Mesenchymal stem cell (in vitro differentiated cells and primary cell): Measurements from ENCODE around the gene FCER1G.

Experiments used
- DNase-seq: peaks from one replicate; pipeline ENCODE4 v3.0.0-alpha.2; 2013
- H2AFZ ChIP-seq: one replicate; pipeline ENCODE4 v1.6.1; 2013; ENCODE audit warnings: low read depth, mild to moderate bottlenecking, control low read depth, inconsistent platforms, low read length, moderate library complexity
- H2AK5ac ChIP-seq: 2 replicates; pipeline ENCODE4 v1.6.1; 2013; ENCODE audit warnings: low read length, moderate library complexity, mild to moderate bottlenecking, inconsistent platforms; ENCODE audit not compliant: severe bottlenecking
- H2BK120ac ChIP-seq: one replicate; pipeline ENCODE4 v1.6.1; 2013; ENCODE audit warnings: low read depth, mild to moderate bottlenecking, inconsistent platforms, low read length, moderate library complexity
- H2BK12ac ChIP-seq, 2 experiments: one replicate each; pipeline ENCODE4 v1.6.1; 2013; ENCODE audit warnings: inconsistent platforms in 2 of 2, low read length in 2 of 2, mild to moderate bottlenecking in 2 of 2, moderate library complexity in 2 of 2, control low read depth in 1 of 2
- H2BK15ac ChIP-seq: one replicate; pipeline ENCODE4 v1.6.1; 2013; ENCODE audit warnings: mild to moderate bottlenecking, low read depth, inconsistent platforms; ENCODE audit not compliant: poor library complexity, severe bottlenecking
- H2BK5ac ChIP-seq: 2 replicates; pipeline ENCODE4 v1.6.1; 2013; ENCODE audit warnings: low read depth, mild to moderate bottlenecking, low read length, control low read depth, inconsistent platforms; ENCODE audit not compliant: poor library complexity, severe bottlenecking
- H3K14ac ChIP-seq, 2 experiments: one replicate each; pipeline ENCODE4 v1.6.1; 2013; ENCODE audit warnings: inconsistent platforms in 2 of 2, low read length in 2 of 2, control low read depth in 1 of 2, mild to moderate bottlenecking in 1 of 2, moderate library complexity in 1 of 2
- H3K18ac ChIP-seq, 2 experiments: one replicate each; pipeline ENCODE4 v1.6.1; 2013; ENCODE audit warnings: inconsistent platforms in 2 of 2, low read length in 2 of 2, control low read depth in 1 of 2, low read depth in 1 of 2, mild to moderate bottlenecking in 1 of 2
- H3K23ac ChIP-seq, 2 experiments: one replicate each; pipeline ENCODE4 v1.6.1; 2013; ENCODE audit warnings: inconsistent platforms in 2 of 2, low read length in 2 of 2, mild to moderate bottlenecking in 2 of 2, moderate library complexity in 2 of 2, control low read depth in 1 of 2
- H3K27ac ChIP-seq: 2 replicates; pipeline ENCODE4 v1.5.1; 2013; ENCODE audit warnings: mild to moderate bottlenecking, moderate library complexity, low read length, control low read depth, inconsistent platforms; ENCODE audit not compliant: poor library complexity, severe bottlenecking
- H3K27me3 ChIP-seq, 2 experiments: 2 replicates each; pipeline versions ENCODE4 v1.6.1 to v1.7.0; 2013; ENCODE audit warnings: low read length in 2 of 2, mild to moderate bottlenecking in 2 of 2, moderate library complexity in 2 of 2, control low read depth in 1 of 2, inconsistent platforms in 1 of 2; ENCODE audit not compliant: control insufficient read depth in 1 of 2, insufficient read depth in 1 of 2
- H3K36me3 ChIP-seq, 2 experiments: 2 replicates each; pipeline versions ENCODE4 v1.6.1 to v1.7.0; 2013; ENCODE audit warnings: low read length in 2 of 2, control low read depth in 1 of 2, inconsistent platforms in 1 of 2, low read depth in 1 of 2, mild to moderate bottlenecking in 1 of 2; ENCODE audit not compliant: insufficient read depth in 2 of 2, control insufficient read depth in 1 of 2
- H3K4ac ChIP-seq, 2 experiments: one replicate each; pipeline ENCODE4 v1.6.1; 2013; ENCODE audit warnings: inconsistent platforms in 2 of 2, low read length in 2 of 2, mild to moderate bottlenecking in 2 of 2, moderate library complexity in 2 of 2, control low read depth in 1 of 2, low read depth in 1 of 2
- H3K4me1 ChIP-seq: 2 replicates; pipeline ENCODE4 v1.6.1; 2013; ENCODE audit warnings: low read depth, low read length, control low read depth; ENCODE audit not compliant: control insufficient read depth, insufficient read depth
- H3K4me2 ChIP-seq: 2 replicates; pipeline ENCODE4 v1.6.1; 2013; ENCODE audit warnings: low read length, mild to moderate bottlenecking, inconsistent platforms; ENCODE audit not compliant: poor library complexity, severe bottlenecking
- H3K4me3 ChIP-seq, 2 experiments: 2 replicates each; pipeline versions ENCODE4 v1.5.1 to v1.7.0; 2013; ENCODE audit warnings: low read length in 2 of 2, mild to moderate bottlenecking in 2 of 2, control low read depth in 1 of 2, low read depth in 1 of 2; ENCODE audit not compliant: insufficient read depth in 1 of 2
- H3K79me1 ChIP-seq: replicated peaks from 2 replicates; pipeline ENCODE4 v1.6.1; 2013; ENCODE audit warnings: mild to moderate bottlenecking, control low read depth, low read length, inconsistent platforms; ENCODE audit not compliant: poor library complexity, severe bottlenecking
- H3K9ac ChIP-seq: 2 replicates; pipeline ENCODE4 v1.7.0; 2013; ENCODE audit warnings: mild to moderate bottlenecking, low read length, moderate library complexity
- H3K9me3 ChIP-seq: 2 replicates; pipeline ENCODE4 v1.7.0; 2013; ENCODE audit warnings: mild to moderate bottlenecking, low read length; ENCODE audit not compliant: control insufficient read depth
- H4K8ac ChIP-seq: one replicate; pipeline ENCODE4 v1.6.1; 2013; ENCODE audit warnings: inconsistent platforms, mild to moderate bottlenecking, low read length, moderate library complexity
- H4K91ac ChIP-seq: one replicate; pipeline ENCODE4 v1.6.1; 2013; ENCODE audit warnings: mild to moderate bottlenecking, low read length, inconsistent platforms
- WGBS: methylation state at CpG from one replicate; pipeline ENCODE4 v1.1.7; 2013; ENCODE audit warnings: mixed read lengths; 5-methylcytosine and 5-hydroxymethylcytosine counted together

The FCER1G gene

DNA sequence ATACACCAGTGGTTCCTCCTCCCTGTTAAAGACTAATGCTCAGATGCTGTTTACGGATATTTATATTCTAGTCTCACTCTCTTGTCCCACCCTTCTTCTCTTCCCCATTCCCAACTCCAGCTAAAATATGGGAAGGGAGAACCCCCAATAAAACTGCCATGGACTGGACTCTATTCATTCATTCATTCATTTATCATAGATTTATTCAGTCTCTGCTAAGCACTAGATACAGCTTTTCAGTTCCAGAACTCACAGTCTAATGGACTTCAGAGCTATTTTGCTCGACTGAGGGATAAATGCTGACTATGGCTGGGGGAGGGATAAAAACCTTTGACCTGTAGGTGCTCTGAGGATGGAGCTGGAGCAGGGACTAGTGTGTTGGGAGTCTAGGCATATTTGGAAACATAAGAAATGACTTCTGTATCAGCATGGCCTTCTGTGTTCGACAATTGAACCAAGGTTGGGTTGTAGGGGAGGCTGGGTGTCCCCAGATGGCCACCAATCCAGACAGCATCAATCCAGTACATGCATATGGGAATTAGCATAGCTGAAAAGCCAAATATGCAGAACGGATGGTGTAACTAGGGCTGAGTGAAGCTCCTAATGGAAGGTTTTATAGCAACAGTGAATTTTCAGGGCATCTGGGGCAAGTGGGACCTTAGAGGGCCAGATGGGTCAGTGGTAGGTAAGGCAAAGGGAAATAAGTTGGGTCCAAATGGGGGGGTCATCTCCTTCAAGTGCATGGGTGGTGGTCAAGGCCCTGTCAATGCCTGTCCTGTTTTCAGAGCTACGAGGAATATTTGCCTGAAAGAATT is 4.2 kb downstream of the FCER1G start:
- 93% methylated on average over 5 of the region's 5 CpGs for WGBS

DNA sequence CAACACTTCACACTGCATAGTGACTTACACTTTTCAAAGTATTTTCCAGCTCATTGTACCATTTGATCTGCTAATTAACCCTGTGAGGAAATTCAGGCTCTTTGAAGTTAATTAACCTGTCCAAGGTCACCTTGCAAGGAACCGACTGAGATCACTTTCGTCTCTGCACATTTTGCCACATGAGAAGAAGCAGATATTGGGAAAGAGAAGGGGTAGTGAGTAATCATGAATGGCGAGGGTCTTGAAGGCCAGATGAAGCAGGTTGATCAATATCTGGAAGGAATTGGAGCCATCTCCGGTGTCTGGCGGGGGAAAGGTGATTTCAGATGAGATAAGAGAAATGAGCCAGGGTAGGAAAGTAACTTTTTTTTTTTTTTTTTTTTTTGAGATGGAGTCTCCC is 4.9 kb downstream of the FCER1G start:
- DNase-seq: no peak
- Histone ChIP-seq H3K4ac (no peak overlapping the region), H3K79me1 (no peaks in the 10 kb centered on the region), H4K8ac (no peak overlapping the region), H3K14ac (no peak overlapping the region), H4K91ac (no peak overlapping the region), H3K27me3 (peaks cover 0 to 6% of the 10 kb centered on the region in 2 experiments), H2BK120ac (no peak overlapping the region), H3K23ac (no peak overlapping the region), H2BK5ac (no peak overlapping the region), H2BK15ac (no peak overlapping the region), H3K18ac (no peak overlapping the region), H3K4me3 (no peak overlapping the region), H2AK5ac (no peak overlapping the region), H3K36me3 (peaks cover 4 to 8% of the 10 kb centered on the region in 2 experiments), H3K27ac (no peak overlapping the region), H2BK12ac (no peak overlapping the region), H3K9me3 (no peaks in the 10 kb centered on the region), H3K9ac (no peak overlapping the region), H2AFZ (no peak overlapping the region), H3K4me2 (no peak overlapping the region), H3K4me1 (peaks cover 3% of the 10 kb centered on the region)
- WGBS: 89% methylated on average over 5 of the region's 5 CpGs

More for the DNA sequence above, 4.2 kb downstream of the FCER1G start:
- H2AK5ac ChIP-seq: no peak overlapping the region
- no peak overlapping the region for H3K23ac ChIP-seq
- peaks cover 9 to 14% of the 10 kb centered on the region in 2 experiments for H3K36me3 ChIP-seq
- no peak overlapping the region for H3K4ac ChIP-seq
- H4K91ac ChIP-seq: no peak overlapping the region
- no peak overlapping the region for H3K27ac ChIP-seq
- no peaks in the 10 kb centered on the region for H3K79me1 ChIP-seq
- H2BK120ac ChIP-seq: no peak overlapping the region
- H2BK5ac ChIP-seq: no peak overlapping the region
- H3K9me3 ChIP-seq: no peaks in the 10 kb centered on the region
- no peak overlapping the region for H3K4me2 ChIP-seq
- no peak overlapping the region for H3K18ac ChIP-seq
- H3K4me1 ChIP-seq: peaks cover 3% of the 10 kb centered on the region
- no peak overlapping the region for H2AFZ ChIP-seq
- no peak overlapping the region for H3K9ac ChIP-seq
- no peak overlapping the region for H2BK15ac ChIP-seq
- no peak for DNase-seq
- H3K14ac ChIP-seq: no peak overlapping the region
- H3K4me3 ChIP-seq: no peak overlapping the region
- peaks cover 0 to 6% of the 10 kb centered on the region in 2 experiments for H3K27me3 ChIP-seq
- no peak overlapping the region for H2BK12ac ChIP-seq
- no peak overlapping the region for H4K8ac ChIP-seq

DNA sequence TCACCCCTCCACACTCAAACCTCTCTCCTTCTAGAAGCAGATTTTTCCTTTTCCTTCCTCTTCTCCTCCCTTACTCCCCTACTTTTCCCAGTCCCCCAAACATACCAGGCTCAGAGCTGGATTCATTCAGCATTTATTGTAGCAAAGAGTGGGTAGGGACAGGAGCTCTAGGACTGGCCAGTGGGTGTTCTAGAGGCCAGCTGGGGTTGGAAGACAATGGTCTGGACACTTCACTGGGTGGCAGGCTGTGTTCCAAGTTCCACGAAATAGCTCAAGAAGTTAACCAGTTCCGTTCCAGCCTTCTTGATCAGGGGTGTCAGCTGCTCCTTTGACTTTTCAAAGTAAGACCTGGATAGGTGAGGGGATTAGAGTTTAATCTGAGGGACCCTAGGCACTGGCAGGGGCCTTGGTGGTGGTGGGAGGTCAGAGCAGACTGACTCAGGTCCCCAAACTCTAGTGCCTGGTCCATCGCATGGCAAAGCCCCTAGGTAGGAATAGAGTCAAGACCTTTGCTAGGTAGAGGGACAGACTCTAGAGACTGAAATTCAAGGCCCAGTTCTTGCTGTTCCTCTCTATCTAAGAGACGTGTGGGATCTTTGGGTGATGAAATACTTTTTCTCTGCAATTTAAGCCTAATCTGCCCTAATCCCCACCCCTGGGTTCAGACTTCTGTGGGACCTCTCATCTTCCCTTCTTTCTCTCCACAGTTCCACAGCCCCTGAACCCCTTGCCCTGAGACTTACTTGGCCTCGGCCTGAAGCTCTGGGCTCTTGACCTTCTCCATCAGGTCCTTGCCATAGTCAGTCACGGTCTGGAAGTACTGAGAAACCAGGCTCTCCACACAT is 7.3 kb downstream of the FCER1G start:
- H3K9me3 ChIP-seq: no peaks in the 10 kb centered on the region
- no peak overlapping the region for H3K4ac ChIP-seq
- no peak overlapping the region for H2AK5ac ChIP-seq
- H2BK12ac ChIP-seq: no peak overlapping the region
- H2BK5ac ChIP-seq: no peak overlapping the region
- H2BK120ac ChIP-seq: no peak overlapping the region
- no peak overlapping the region for H3K23ac ChIP-seq
- no peak overlapping the region for H3K9ac ChIP-seq
- peaks cover 14% of the 10 kb centered on the region for H3K4me1 ChIP-seq
- H4K8ac ChIP-seq: no peak overlapping the region
- no peak overlapping the region for H3K27ac ChIP-seq
- no peak overlapping the region for H2AFZ ChIP-seq
- no peak overlapping the region for H3K4me2 ChIP-seq
- no peak overlapping the region for H3K14ac ChIP-seq
- no peak overlapping the region for H3K4me3 ChIP-seq
- peaks cover 6% of the 10 kb centered on the region for H3K79me1 ChIP-seq
- H3K36me3 ChIP-seq: no peaks in the 10 kb centered on the region
- DNase-seq: no peak
- no peak overlapping the region for H4K91ac ChIP-seq
- 81% methylated on average over 6 of the region's 6 CpGs for WGBS
- H2BK15ac ChIP-seq: no peak overlapping the region
- H3K27me3 ChIP-seq: peaks cover 0 to 6% of the 10 kb centered on the region in 2 experiments
- no peak overlapping the region for H3K18ac ChIP-seq
